ENCODE measurements around the gene RETREG2. TPM values are rescaled to one million over a fixed set of nuclear protein-coding genes. Genes with fewer than 3 reads are reported as not detected.
A peak's percentile ranks its signal among the peaks of the same experiment; 100 is the strongest.

The RETREG2 gene
- total RNA-seq, 1 donor, result 76.0 TPM

DNA sequence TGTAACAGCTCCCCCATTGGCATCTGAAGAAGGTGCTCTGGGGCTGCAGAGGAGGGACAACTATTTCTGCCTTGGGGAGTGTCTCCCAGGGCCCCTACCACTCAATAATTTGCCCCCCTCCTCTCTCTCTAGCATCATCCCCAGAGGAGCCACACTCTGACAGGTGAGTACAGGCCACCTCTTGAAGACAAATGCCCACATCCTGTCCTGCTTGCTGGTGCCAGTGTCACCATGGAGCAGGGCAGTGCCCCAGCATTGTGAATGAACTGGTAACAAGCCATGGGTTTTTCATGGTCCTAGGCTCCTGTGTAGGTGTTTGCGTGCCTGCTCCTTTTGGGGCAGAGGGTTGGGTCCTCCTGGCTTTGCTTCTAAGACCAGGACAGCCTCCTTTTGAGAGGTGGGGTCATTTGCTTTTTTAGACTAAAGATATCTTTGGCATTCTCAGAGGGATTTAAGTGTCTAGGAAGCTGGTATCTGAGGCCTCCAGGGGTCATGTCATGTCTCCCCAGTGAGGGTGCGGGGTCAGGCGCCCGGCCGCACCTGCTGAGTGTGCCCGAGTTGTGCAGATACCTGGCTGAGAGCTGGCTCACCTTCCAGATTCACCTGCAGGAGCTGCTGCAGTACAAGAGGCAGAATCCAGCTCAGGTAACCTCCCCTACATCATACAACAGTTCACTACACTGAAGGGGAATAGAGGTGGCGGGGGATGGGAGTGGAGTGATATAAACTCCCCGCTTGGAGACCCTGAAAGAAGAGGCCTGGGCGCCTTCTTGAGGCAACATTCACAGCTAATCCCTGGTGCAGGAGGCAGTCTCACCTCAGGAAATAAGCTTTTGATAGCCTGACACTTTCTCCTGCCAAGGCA lies 1.8 kb downstream of the RETREG2 start:
- no peak for DNase-seq (ENCODE audit: low read depth)
- TF ChIP-seq, protein P1, sequence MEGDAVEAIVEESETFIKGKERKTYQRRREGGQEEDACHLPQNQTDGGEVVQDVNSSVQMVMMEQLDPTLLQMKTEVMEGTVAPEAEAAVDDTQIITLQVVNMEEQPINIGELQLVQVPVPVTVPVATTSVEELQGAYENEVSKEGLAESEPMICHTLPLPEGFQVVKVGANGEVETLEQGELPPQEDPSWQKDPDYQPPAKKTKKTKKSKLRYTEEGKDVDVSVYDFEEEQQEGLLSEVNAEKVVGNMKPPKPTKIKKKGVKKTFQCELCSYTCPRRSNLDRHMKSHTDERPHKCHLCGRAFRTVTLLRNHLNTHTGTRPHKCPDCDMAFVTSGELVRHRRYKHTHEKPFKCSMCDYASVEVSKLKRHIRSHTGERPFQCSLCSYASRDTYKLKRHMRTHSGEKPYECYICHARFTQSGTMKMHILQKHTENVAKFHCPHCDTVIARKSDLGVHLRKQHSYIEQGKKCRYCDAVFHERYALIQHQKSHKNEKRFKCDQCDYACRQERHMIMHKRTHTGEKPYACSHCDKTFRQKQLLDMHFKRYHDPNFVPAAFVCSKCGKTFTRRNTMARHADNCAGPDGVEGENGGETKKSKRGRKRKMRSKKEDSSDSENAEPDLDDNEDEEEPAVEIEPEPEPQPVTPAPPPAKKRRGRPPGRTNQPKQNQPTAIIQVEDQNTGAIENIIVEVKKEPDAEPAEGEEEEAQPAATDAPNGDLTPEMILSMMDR (IDR thresholded peaks at IDR 0.05; ENCODE audit: insufficient read depth, low read length), result no peak
- H3K4me3 ChIP-seq (ENCODE audit: low read depth, low read length), result peak overlapping the region; percentile 95

DNA sequence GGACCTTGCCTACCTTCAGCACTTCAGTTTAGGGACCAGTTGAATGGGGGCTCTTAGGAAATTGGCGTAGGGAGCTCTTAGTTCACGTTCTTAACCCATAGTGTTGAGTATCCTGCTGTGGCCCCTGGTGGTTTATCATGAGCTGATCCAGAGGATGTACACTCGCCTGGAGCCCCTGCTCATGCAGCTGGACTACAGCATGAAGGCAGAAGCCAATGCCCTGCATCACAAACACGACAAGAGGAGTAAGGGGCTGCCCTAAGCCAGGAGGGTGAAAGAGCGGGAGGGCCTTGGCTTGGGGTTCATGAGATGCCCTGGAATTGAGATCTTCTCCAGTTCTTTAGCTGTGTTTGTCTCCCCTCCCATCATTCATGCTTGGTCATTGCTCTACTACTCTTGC lies 2.9 kb downstream of the RETREG2 start:
- TF ChIP-seq, protein P1 (IDR thresholded peaks at IDR 0.05; ENCODE audit: insufficient read depth, low read length), result no peak
- H3K4me3 ChIP-seq (ENCODE audit: low read depth, low read length), result no peak overlapping the region
- no peak for DNase-seq (ENCODE audit: low read depth)

DNA sequence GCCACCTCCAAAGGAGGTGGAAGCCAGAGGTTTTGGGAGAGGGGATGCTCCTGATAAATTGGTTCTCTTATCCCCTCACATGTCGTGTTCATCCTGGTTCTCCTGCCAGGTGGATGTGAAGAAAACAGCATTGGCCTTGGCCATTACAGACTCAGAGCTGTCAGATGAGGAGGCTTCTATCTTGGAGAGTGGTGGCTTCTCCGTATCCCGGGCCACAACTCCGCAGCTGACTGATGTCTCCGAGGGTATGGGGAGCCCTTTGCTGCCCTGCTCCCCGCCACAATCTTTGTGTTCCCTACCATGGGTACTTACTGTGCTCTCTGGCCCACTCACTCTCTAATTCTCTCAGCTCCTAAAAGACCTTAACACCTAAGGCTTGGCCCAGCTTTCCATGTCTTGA lies 3.5 kb downstream of the RETREG2 start:
- TF ChIP-seq, protein P1 (IDR thresholded peaks at IDR 0.05; ENCODE audit: insufficient read depth, low read length), result no peak
- H3K4me3 ChIP-seq (ENCODE audit: low read depth, low read length), result no peak overlapping the region
- no peak for DNase-seq (ENCODE audit: low read depth)

DNA sequence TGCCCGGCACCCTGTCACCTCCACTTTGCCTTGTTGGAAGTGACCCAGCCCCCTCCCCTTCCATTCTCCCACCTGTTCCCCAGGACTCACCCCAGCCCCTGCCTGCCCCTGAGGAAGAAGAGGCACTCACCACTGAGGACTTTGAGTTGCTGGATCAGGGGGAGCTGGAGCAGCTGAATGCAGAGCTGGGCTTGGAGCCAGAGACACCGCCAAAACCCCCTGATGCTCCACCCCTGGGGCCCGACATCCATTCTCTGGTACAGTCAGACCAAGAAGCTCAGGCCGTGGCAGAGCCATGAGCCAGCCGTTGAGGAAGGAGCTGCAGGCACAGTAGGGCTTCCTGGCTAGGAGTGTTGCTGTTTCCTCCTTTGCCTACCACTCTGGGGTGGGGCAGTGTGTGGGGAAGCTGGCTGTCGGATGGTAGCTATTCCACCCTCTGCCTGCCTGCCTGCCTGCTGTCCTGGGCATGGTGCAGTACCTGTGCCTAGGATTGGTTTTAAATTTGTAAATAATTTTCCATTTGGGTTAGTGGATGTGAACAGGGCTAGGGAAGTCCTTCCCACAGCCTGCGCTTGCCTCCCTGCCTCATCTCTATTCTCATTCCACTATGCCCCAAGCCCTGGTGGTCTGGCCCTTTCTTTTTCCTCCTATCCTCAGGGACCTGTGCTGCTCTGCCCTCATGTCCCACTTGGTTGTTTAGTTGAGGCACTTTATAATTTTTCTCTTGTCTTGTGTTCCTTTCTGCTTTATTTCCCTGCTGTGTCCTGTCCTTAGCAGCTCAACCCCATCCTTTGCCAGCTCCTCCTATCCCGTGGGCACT lies 4.5 kb downstream of the RETREG2 start:
- TF ChIP-seq, protein P1 (IDR thresholded peaks at IDR 0.05; ENCODE audit: insufficient read depth, low read length), result no peak
- DNase-seq (ENCODE audit: low read depth), result no peak
- no peak overlapping the region for H3K4me3 ChIP-seq (ENCODE audit: low read depth, low read length)

DNA sequence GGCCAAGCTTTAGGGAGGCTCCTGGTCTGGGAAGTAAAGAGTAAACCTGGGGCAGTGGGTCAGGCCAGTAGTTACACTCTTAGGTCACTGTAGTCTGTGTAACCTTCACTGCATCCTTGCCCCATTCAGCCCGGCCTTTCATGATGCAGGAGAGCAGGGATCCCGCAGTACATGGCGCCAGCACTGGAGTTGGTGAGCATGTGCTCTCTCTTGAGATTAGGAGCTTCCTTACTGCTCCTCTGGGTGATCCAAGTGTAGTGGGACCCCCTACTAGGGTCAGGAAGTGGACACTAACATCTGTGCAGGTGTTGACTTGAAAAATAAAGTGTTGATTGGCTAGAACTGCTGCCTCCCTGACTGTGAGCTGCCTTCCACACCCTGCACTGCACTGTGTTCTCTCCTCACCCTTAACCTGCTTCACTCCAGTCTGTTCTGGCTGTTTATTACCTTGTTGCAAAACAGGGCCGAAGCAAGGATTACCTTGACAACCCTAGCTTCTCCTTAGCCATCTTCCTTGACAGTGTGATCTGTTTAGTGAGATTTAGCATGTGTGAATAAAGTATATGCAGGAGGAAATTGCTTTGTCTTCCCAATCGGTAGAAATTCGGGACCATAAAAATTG lies 5.2 kb downstream of the RETREG2 start:
- TF ChIP-seq, protein P1 (IDR thresholded peaks at IDR 0.05; ENCODE audit: insufficient read depth, low read length), result no peak
- H3K4me3 ChIP-seq (ENCODE audit: low read depth, low read length), result no peak overlapping the region
- no peak for DNase-seq (ENCODE audit: low read depth)

DNA sequence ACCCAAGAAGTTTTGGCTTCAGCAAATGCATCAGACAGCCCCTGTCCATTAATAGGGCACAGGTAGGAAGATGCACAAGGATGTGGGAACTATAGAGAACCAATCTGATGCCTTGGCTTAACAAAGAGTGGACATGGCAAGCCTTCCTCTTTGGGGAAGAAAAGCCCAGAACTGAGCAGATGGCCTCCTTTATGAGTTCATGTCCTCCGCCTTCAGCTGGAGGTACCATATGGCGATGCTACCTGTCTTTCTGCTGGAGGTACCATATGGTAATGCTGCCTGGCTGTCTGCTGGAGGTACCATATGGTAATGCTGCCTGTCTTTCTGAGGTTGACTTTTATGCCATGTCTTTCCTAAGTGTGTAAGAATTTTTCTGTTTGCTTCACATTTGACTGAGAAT lies 6.0 kb downstream of the RETREG2 start:
- H3K4me3 ChIP-seq (ENCODE audit: low read depth, low read length), result no peak overlapping the region
- no peak for DNase-seq (ENCODE audit: low read depth)
- TF ChIP-seq, protein P1 (IDR thresholded peaks at IDR 0.05; ENCODE audit: insufficient read depth, low read length), result no peak

All from fibroblast of the aortic adventitia (primary cell).